LHCN-M2 (cell line): Measurements from ENCODE around the gene YWHAH. TPM values are rescaled to one million over a fixed set of nuclear protein-coding genes. Genes with fewer than 3 reads are reported as not detected.

Experiments used
- DNase-seq: peaks from one replicate; pipeline ENCODE4 v3.0.0-alpha.2; 2012; ENCODE audit warnings: low read depth
- total RNA-seq: library from RNA; depleted of rRNA; stranded (reverse); fragments of >200 nt; gene quantifications from 2 replicates; pipeline ENCODE4 v1.2.3, GENCODE V29; 2014

YWHAH gene
- total RNA-seq, 1 experiment from 2014 or later, result 154 TPM

GRCh38 chr22:31923136-31923535, 21.2 kb upstream of the YWHAH start:
- no peak for DNase-seq

- DNase-seq, result no peak
Observed at GRCh38 chr22:31923747-31924146, 20.6 kb upstream of the YWHAH start.

GRCh38 chr22:31925056-31925455, 19.3 kb upstream of the YWHAH start:
- no peak for DNase-seq

GRCh38 chr22:31926024-31926423, 18.3 kb upstream of the YWHAH start:
- no peak for DNase-seq

DNA sequence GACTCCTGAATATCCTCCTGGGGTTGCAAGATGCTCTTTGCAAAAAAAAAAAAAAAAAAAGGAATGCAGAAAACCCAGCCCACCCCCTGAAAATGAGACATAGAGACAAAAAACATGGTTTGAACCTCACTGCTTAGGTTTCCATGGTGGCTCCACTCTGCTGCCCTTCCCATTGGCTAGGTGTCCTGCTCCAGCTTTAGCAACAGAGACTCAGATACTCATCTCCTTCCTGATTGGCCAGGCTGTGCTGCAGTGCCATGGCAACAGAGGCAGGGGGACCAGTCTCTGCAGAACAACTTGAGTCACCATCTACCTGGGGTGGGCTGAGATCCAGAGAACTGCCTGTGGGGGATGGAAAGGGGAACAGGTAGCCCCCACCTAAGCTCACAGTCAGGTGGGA, 17.4 kb upstream of the YWHAH start:
- DNase-seq, result peak; percentile 17

GRCh38 chr22:31927562-31927961, 16.8 kb upstream of the YWHAH start:
- no peak for DNase-seq

DNA sequence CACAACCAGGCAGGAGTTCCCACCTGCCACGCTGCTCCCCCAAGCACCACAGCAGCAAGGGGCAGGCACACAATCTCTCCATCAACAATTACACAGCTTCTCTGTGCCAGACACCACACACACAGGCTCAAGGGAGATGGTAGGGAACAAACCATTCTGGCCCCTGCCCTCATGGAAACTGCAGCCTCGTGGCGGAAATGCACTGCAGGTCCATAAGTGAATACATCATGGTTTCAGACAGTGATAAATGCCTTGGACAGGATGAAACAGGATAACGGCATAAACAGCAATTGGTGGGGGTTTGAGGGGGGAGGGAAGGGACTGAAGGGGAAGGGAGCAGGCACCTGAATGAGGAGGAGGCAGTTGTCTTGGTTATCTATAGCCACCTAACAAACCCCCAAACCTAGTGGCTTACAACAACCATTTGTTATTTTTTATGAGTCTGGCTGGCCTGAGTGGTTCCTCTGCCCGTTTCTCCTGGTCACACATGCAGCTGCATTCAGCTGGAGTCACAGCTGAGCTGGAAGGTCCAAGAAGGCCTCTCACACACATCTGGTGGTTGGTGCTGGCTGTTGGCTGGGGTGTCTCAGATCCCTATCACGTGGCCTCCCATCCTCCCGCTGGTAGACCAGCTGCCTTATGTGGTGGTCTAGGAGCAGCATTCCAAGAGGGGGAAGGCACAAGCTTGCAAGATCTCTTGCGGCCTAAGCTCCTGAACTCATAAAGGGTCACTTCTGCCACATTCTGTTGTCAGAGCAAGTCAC, 15.0 kb upstream of the YWHAH start:
- DNase-seq, result no peak

GRCh38 chr22:31932863-31933262, 11.5 kb upstream of the YWHAH start:
- DNase-seq, result no peak

GRCh38 chr22:31933406-31933805, 10.9 kb upstream of the YWHAH start:
- DNase-seq, result no peak

- no peak for DNase-seq
Observed at GRCh38 chr22:31933816-31934482, 10.4 kb upstream of the YWHAH start.

DNA sequence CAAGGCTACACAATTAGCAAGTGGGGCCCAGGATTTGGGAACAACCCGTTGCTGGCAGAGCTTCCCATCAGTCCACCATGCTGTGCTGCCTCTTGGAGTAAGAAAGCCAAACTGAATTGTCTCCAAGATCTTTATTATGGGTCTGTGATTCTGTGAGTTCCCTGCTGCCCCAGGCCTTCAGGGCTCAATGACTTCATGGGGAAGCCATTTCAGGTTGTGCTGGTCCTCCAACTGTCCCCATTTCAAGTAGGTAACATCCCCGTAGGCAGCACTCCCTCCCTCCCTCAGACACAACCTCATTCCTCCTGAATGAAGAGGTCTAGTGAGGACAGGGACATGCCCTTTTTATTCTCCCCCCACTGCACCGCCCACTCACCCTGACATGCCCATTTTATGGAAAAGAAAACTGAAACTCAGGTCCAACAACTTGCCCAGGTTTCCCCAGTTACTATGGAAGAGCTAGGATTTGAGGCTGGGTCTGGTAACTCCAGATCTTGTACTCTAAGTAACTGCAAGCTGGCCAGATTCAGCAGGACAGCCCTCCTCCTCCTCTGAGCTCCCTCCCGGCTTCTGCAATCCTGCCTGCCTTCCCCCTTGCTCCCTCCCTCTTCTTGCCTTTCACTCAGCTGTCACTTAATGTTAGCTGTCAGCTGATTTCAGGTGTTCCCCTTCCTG, 8.2 kb upstream of the YWHAH start:
- no peak for DNase-seq

DNA sequence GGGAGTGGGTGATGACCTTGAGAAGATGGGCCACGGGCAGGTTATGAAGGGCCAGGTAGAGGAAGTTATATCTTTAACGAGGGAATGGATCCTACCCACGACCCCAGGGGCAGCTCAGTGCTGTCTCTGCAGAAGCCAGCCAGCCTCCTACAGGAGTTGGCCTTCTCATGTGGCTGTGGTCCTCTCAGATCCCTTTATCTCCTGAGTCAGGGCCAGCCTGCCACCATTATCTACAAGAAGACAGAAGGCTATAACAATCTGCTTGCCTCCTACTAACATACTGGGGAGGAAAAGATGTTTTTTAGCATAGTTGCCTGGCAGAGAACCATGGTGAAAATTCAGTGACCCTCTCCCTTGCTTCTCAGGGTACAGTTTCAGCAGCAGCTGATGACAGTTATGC, 7.0 kb upstream of the YWHAH start:
- no peak for DNase-seq

- DNase-seq, result no peak
Observed at GRCh38 chr22:31938296-31938695, 6.0 kb upstream of the YWHAH start.

DNA sequence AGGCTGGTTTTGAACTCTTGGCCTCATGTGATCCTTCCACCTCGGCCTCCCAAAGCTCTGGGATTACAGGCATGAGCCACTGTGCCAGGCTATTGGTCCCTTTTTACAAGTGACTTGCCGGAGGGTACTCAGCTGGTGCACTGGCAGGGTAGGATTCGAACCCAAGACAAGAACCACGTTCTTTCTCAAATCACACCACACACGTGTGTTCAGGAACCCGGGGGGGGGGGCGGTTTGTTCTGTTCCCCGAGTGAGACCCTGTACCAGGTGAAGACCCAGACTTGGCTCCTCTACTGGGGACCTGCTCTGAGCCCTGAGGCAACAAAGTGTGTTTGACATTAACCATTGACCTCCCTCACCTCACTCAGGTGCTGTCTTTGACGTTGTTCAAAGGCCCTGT, 3.8 kb upstream of the YWHAH start:
- no peak for DNase-seq

DNA sequence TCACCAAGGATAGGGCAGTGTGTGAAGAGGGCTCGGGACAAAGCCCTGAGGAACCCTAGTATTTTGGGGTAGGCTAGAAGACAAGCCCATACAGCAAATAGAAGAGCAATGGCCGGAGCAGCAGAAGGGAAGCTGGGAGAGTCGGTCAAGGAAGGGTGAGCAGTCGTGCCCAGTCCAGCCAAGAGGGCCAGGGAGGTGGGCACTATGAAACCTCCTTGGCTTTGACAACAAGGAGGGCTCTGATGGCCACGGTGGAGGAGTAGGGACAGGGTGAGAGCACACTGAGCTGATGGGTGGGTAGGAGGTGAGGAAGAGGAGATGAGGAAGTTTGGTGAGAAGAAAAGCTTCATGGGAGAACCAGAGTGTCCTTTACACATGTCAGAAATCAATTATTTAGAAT, 2.2 kb upstream of the YWHAH start:
- no peak for DNase-seq

- no peak for DNase-seq
Observed at GRCh38 chr22:31943206-31943977, 943 bp upstream of the YWHAH start.

DNA sequence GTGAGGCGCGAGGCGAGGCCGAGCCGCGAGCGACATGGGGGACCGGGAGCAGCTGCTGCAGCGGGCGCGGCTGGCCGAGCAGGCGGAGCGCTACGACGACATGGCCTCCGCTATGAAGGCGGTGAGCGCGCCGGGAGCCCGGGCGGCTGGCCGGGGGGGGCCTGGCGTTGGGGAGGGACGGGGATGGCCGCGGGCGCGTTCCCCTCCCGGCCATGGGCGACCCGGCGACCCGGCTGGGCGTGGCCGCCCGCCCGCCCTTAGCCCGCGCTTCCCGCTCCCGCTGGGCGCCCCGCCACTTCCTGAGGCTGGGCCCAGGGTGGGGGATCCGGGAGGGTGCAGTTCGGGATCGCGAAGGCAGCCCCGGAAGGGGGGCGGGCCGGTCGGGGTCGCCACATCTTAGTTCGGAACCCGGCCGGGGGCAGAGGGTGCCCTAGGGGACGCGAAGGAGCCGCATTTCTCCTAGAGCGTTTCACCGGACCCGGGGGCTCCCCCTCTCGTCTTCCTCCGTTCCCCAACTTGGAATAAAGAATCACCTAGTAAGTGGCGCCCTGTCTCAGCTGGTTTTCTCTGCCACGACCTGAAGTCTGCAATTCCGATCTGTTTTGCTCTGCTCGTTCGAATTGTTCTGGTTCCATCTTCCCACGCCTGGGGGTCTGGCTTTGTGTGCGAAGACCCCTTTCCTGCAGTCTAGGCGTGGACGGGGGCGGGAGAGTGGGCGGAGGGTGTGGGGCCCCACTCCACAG, 536 bp downstream of the YWHAH start:
- no peak for DNase-seq

DNA sequence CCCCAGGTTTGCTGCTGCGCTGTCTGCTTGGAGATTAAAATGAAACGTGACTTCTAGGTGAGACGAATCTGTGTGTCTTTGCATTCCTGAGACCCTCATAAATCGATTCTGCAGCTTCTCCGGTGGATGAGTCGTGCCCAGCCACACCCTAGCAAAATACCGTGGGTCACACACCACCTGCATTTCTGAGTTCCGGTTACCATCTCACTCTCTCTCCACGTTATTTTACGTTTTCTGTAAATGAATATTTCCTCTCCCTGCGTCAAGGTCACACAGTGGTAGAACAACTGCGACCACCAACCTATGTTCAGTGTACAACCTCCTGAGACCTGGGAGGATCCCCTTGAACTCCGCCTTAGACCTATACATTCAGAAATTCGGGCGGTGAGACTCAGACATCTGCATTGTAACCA, 1.1 kb downstream of the YWHAH start:
- no peak for DNase-seq

- DNase-seq, result no peak
Observed at GRCh38 chr22:31945971-31946680, 1.8 kb downstream of the YWHAH start.

DNA sequence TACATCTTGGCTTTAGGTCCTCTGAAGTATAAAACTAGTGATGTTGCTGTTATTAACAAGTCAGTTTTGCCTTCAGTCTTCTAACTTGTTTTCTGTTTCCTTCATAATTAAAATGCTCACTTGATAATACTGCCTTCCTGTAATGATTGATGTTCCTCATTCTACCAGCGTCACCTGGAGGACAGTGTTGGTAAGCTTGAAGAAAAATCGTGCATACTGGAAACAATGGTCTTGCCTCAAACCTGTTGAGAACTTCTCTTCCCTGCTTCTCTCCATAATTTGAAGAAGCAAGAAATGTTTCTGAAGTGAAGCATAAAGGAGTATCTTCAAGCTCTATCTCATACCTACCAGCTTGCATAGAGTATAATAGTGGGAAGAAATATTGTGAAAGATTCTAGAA, 3.0 kb downstream of the YWHAH start:
- DNase-seq, result peak; percentile 35

DNA sequence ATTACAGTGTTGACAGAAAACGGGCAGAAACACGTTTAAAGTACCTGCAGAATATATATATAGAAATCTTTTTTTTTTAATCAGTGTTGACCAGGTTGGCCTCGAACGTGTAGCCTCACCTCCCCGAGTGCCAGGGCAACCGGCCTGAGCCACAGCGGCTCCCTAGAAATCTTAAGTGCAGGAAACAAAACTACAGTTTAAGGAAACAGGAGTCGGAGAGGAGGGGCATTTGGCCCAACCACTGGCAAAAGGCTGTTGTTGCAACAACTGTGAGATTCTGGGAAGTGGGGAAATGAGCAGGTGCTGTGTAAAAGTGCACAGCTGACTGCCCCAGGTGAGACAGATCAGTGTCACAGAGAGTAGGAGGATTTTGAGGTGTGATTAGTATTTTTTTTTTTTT, 3.7 kb downstream of the YWHAH start:
- DNase-seq, result no peak
